Stimulated activated CD4-positive, alpha-beta T cell treated with anti-CD3 and anti-CD28 coated beads, Interleukin-12 subunit alpha, Interleukin-12 subunit beta, amount 100 ng/mL, for 24 hours (primary cell): ENCODE results near the gene GABRB2.

Experiments
- DNase-seq, 2 experiments: peaks; one replicate each; pipeline ENCODE4 v3.0.0-alpha.2; 2020; ENCODE audit warnings: low read depth in 2 of 2

Gene GABRB2

GRCh38 chr5:161471211-161471950 lies 75.1 kb downstream of the GABRB2 start:
- no peak for DNase-seq

- no peak for DNase-seq
Measured at GRCh38 chr5:161467703-161468102, 78.8 kb downstream of the GABRB2 start.

- DNase-seq: no peak
Measured at GRCh38 chr5:161460741-161461140, 85.8 kb downstream of the GABRB2 start.

- no peak for DNase-seq
Measured at GRCh38 chr5:161446655-161447054, 99.9 kb downstream of the GABRB2 start.

GRCh38 chr5:161442471-161442870 lies 104.1 kb downstream of the GABRB2 start:
- DNase-seq: no peak

GRCh38 chr5:161432798-161433197 lies 113.7 kb downstream of the GABRB2 start:
- DNase-seq: no peak

- DNase-seq: no peak
Measured at GRCh38 chr5:161431963-161432362, 114.6 kb downstream of the GABRB2 start.

GRCh38 chr5:161421067-161421466 lies 125.5 kb downstream of the GABRB2 start:
- DNase-seq: no peak

GRCh38 chr5:161420521-161420920 lies 126.0 kb downstream of the GABRB2 start:
- DNase-seq: no peak

GRCh38 chr5:161414896-161415295 lies 131.6 kb downstream of the GABRB2 start:
- no peak for DNase-seq

- no peak for DNase-seq
Measured at GRCh38 chr5:161414037-161414436, 132.5 kb downstream of the GABRB2 start.

GRCh38 chr5:161412792-161413191 lies 133.7 kb downstream of the GABRB2 start:
- DNase-seq: no peak

GRCh38 chr5:161411156-161411555 lies 135.4 kb downstream of the GABRB2 start:
- DNase-seq: no peak

- DNase-seq: no peak
Measured at GRCh38 chr5:161410640-161411039, 135.9 kb downstream of the GABRB2 start.

GRCh38 chr5:161409471-161409870 lies 137.1 kb downstream of the GABRB2 start:
- no peak for DNase-seq

GRCh38 chr5:161406880-161407279 lies 139.6 kb downstream of the GABRB2 start:
- DNase-seq: no peak

- DNase-seq: no peak
Measured at GRCh38 chr5:161403996-161404395, 142.5 kb downstream of the GABRB2 start.

- no peak for DNase-seq
Measured at GRCh38 chr5:161403121-161403520, 143.4 kb downstream of the GABRB2 start.

GRCh38 chr5:161400583-161400982 lies 145.9 kb downstream of the GABRB2 start:
- DNase-seq: no peak

GRCh38 chr5:161399996-161400562 lies 146.4 kb downstream of the GABRB2 start:
- no peak for DNase-seq

GRCh38 chr5:161397448-161397847 lies 149.1 kb downstream of the GABRB2 start:
- DNase-seq: no peak

- DNase-seq: no peak
Measured at GRCh38 chr5:161396171-161396570, 150.4 kb downstream of the GABRB2 start.

GRCh38 chr5:161391724-161392123 lies 154.8 kb downstream of the GABRB2 start:
- DNase-seq: no peak

GRCh38 chr5:161391016-161391415 lies 155.5 kb downstream of the GABRB2 start:
- no peak for DNase-seq
